Lung (tissue), 12 donors: Measurements from ENCODE around the gene FOXJ3. TPM values are rescaled to one million over a fixed set of nuclear protein-coding genes. Genes with fewer than 3 reads are reported as not detected.

Experiments
- ATAC-seq: fragments of 200-7000 bp; cut with Tn5 transposase; one replicate; pipeline ENCODE4 v1.9.1; 2020; ENCODE audit warnings: moderate number of reproducible peaks; ENCODE audit not compliant: insufficient read depth, low FRiP score
- DNase-seq, 3 donors: peaks; one replicate each; pipeline ENCODE4 v3.0.0-alpha.2; 2013 to 2017
- H3K27ac ChIP-seq, 2 donors: one replicate each; pipeline ENCODE4 v1.5.1; 2013; ENCODE audit warnings: mild to moderate bottlenecking in 2 of 2, moderate library complexity in 2 of 2, control low read depth in 1 of 2, inconsistent platforms in 1 of 2, low read depth in 1 of 2, low read length in 1 of 2
- H3K27me3 ChIP-seq, 3 donors: one replicate each; pipeline ENCODE4 v1.5.1; 2013; ENCODE audit warnings: low read length in 2 of 3; ENCODE audit not compliant: control insufficient read depth in 3 of 3, insufficient read depth in 3 of 3
- H3K36me3 ChIP-seq, 4 donors: one replicate each; pipeline ENCODE4 v1.5.1; 2013; ENCODE audit warnings: low read length in 4 of 4, mild to moderate bottlenecking in 1 of 4, moderate library complexity in 1 of 4; ENCODE audit not compliant: control insufficient read depth in 4 of 4, insufficient read depth in 4 of 4
- H3K4me1 ChIP-seq, 5 donors: one replicate each; pipeline ENCODE4 v1.5.1; 2013; ENCODE audit warnings: low read length in 5 of 5, mild to moderate bottlenecking in 2 of 5, moderate library complexity in 1 of 5; ENCODE audit not compliant: control insufficient read depth in 5 of 5, insufficient read depth in 5 of 5
- H3K4me3 ChIP-seq: one replicate; pipeline ENCODE4 v1.5.1; 2013; ENCODE audit warnings: mild to moderate bottlenecking, control low read depth, moderate library complexity
- H3K9ac ChIP-seq, 2 donors: one replicate each; pipeline ENCODE4 v1.5.1; 2013; ENCODE audit warnings: low read length in 2 of 2, control low read depth in 1 of 2; ENCODE audit not compliant: insufficient read depth in 1 of 2
- H3K9me3 ChIP-seq, 4 donors: one replicate each; pipeline ENCODE4 v1.5.1; 2013; ENCODE audit warnings: low read length in 3 of 4, mild to moderate bottlenecking in 1 of 4, moderate library complexity in 1 of 4; ENCODE audit not compliant: control insufficient read depth in 4 of 4, insufficient read depth in 3 of 4
- CTCF ChIP-seq: IDR thresholded peaks from 2 replicates; pipeline ENCODE4 v1.5.1; 2012; ENCODE audit warnings: mild to moderate bottlenecking; ENCODE audit errors: control extremely low read depth, extremely low read depth
- WGBS, 2 donors: extraction: QIAGEN DNeasy Blood & Tissue Kit; methylation state at CpG; one replicate each; pipeline ENCODE4 v1.1.7; 2013; 5-methylcytosine and 5-hydroxymethylcytosine counted together
- polyA plus RNA-seq, 2 donors: library from polyadenylated mRNA; stranded (reverse); fragments of 200-250 nt; gene quantifications; one replicate each; pipeline ENCODE4 v1.2.1, GENCODE V29; 2013
- total RNA-seq, 2 donors: library from RNA; depleted of rRNA in 1 of 2; stranded (reverse); fragments of >200 nt in 1 of 2; gene quantifications; one replicate each; pipeline ENCODE4 v1.2.1, GENCODE V29; 2014 to 2021
- donor health status: control.
- donor health status: control.
- donor health status: Bipolar disorder and iron deficiency.
- donor health status: healthy.
- donor health status: DM: yes; HTN: yes; CAD: no.

The FOXJ3 gene
- total and polyA plus RNA-seq, 4 donors = 11.9 to 106 (median 26.6) TPM

DNA sequence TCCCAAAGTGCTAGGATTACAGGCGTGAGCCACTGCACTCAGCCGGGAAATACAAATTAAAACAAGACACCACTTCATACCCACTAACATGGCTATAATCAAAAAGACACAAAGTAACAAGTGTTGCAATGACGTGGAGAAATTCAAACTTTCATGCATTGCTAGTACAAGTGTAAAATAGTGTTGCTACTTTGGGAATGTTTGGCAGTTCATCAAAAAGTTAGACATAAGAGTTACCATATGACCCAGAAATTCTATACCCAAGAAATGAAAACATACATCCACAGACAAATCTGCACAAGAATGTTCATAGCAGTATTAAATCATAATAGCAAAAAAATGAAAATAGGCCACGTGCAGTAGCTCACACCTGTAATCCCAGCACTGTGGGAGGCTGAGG is 16.4 kb downstream of the FOXJ3 start:
- Histone ChIP-seq H3K36me3 (no peaks in the 10 kb centered on the region), H3K4me3 (no peak overlapping the region), H3K4me1 (peaks cover 8 to 58% (median 30%) of the 10 kb centered on the region in 5 donors), H3K27ac (no peak overlapping the region), H3K9me3 (no peaks in the 10 kb centered on the region), H3K9ac (no peak overlapping the region), H3K27me3 (no peaks in the 10 kb centered on the region)
- ATAC-seq (no peak), DNase-seq (no peak)
- TF ChIP-seq CTCF = no peak
- WGBS, 2 donors = 80 to 87% methylated on average over 4 of the region's 4 CpGs

DNA sequence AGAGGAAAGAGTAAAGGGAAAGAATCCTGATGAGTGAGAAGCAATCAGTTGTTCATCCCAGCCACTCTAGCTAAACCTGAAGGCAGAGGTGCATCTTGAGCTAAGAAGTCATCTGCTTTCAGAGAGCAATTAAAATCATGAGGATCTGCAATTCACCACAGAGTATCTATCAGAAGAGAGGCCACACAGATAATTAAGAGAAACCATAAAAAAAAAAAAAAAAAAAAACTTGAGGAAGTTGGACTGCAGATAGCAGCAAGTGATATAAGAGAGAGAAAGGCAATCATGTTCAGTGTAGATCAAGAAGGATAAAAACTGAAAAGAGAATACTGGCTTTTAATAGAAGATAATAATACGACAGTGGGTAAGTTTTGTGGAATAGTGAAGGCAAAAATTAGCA is 17.7 kb downstream of the FOXJ3 start:
- ATAC-seq (no peak), DNase-seq (no peak)
- Histone ChIP-seq H3K9me3 (no peaks in the 10 kb centered on the region), H3K27me3 (no peaks in the 10 kb centered on the region), H3K9ac (no peak overlapping the region), H3K27ac (no peak overlapping the region), H3K4me3 (no peak overlapping the region), H3K36me3 (no peaks in the 10 kb centered on the region), H3K4me1 (peaks cover 10 to 58% (median 32%) of the 10 kb centered on the region in 5 donors)
- no peak for TF ChIP-seq CTCF
- 59 to 69% methylated on average over 1 of the region's 1 CpG for WGBS, 2 donors

- Histone ChIP-seq H3K27ac (no peak overlapping the region), H3K36me3 (no peaks in the 10 kb centered on the region), H3K27me3 (no peaks in the 10 kb centered on the region), H3K9me3 (no peaks in the 10 kb centered on the region), H3K4me1 (peaks cover 10 to 50% (median 32%) of the 10 kb centered on the region in 5 donors), H3K9ac (no peak overlapping the region), H3K4me3 (no peak overlapping the region)
- ATAC-seq = no peak
- no peak for DNase-seq
- TF ChIP-seq CTCF = no peak
- 83 to 90% methylated on average over 2 of the region's 2 CpGs for WGBS, 2 donors
These were observed 18.7 kb downstream of the FOXJ3 start for GRCh38 chr1:42316292-42316691.

- H3K4me3 ChIP-seq = no peak overlapping the region
- 69 to 70% methylated on average over 2 of the region's 2 CpGs for WGBS, 2 donors
- no peaks in the 10 kb centered on the region for H3K36me3 ChIP-seq
- no peak for ATAC-seq
- H3K9ac ChIP-seq = no peak overlapping the region
- no peaks in the 10 kb centered on the region for H3K27me3 ChIP-seq
- TF ChIP-seq CTCF = no peak
- no peak for DNase-seq
- peaks cover 10 to 42% (median 27%) of the 10 kb centered on the region in 5 donors for H3K4me1 ChIP-seq
- H3K9me3 ChIP-seq = no peaks in the 10 kb centered on the region
- no peak overlapping the region for H3K27ac ChIP-seq
These were observed 19.5 kb downstream of the FOXJ3 start for GRCh38 chr1:42315500-42315899.
